Measurements from ENCODE around the gene TEX11.

DNA sequence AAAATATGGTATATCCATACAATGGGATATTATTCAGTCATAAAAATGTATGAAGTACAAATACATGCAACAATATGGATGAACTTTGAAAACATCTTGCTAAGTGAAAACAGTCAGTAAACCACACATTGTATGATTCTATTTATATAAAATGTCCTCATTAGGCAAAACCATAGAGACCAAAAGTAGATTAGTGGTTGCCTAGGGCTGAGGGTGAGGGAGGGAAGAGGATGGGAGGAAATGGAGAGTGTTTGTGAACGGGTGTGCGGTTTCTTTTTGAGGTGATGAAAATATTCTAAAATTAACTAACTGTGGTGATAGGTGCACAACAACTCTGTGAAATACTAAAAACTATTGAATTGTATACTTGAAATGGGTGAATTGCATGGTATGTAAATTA is 29.6 kb downstream of the TEX11 start:
- TF ChIP-seq EZH2 (IDR thresholded peaks at IDR 0.05; ENCODE audit: low read length, missing control alignments) (no peak), CTCF (conservative IDR thresholded peaks at IDR 0.05 in 1 of 2, IDR thresholded peaks at IDR 0.05 in 1 of 2; ENCODE audit: low read depth in 1 of 2, low read length in 2 of 2) (no peak)
